AG09319 (cell line): ENCODE results near the gene DNAJC4.
A peak's percentile ranks its signal among the peaks of the same experiment; 100 is the strongest.

Experiments
- DNase-seq: peaks from one replicate; pipeline ENCODE4 v3.0.0-alpha.2; 2010; ENCODE audit warnings: low read depth; ENCODE audit errors: extremely low read depth
- TF ChIP-seq, protein P1 (sequence below): IDR thresholded peaks from 2 replicates; pipeline ENCODE4 v1.5.1; 2011; ENCODE audit warnings: low read depth, mild to moderate bottlenecking, inconsistent platforms, low read length, moderate library complexity

The DNAJC4 gene

DNA sequence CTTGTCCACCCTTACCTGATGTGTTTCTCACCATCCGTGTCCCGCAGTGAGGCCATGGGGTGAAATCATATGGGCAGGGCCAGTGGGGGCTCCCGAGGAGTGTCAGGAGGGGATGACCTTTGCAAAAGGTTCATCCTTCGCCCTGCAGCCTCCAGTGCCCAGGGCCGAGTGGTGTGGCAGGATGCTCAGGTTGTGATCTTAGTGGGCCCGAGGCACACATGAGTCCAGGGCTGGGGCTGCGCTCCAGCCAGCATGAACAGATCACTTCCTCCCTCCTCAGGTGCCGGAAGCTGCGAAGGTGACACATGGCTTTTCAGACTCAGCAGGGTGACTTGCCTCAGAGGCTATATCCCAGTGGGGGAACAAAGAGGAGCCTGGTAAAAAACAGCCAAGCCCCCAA is 7.7 kb downstream of the DNAJC4 start:
- TF ChIP-seq, protein P1, sequence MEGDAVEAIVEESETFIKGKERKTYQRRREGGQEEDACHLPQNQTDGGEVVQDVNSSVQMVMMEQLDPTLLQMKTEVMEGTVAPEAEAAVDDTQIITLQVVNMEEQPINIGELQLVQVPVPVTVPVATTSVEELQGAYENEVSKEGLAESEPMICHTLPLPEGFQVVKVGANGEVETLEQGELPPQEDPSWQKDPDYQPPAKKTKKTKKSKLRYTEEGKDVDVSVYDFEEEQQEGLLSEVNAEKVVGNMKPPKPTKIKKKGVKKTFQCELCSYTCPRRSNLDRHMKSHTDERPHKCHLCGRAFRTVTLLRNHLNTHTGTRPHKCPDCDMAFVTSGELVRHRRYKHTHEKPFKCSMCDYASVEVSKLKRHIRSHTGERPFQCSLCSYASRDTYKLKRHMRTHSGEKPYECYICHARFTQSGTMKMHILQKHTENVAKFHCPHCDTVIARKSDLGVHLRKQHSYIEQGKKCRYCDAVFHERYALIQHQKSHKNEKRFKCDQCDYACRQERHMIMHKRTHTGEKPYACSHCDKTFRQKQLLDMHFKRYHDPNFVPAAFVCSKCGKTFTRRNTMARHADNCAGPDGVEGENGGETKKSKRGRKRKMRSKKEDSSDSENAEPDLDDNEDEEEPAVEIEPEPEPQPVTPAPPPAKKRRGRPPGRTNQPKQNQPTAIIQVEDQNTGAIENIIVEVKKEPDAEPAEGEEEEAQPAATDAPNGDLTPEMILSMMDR: no peak
- DNase-seq: no peak

DNA sequence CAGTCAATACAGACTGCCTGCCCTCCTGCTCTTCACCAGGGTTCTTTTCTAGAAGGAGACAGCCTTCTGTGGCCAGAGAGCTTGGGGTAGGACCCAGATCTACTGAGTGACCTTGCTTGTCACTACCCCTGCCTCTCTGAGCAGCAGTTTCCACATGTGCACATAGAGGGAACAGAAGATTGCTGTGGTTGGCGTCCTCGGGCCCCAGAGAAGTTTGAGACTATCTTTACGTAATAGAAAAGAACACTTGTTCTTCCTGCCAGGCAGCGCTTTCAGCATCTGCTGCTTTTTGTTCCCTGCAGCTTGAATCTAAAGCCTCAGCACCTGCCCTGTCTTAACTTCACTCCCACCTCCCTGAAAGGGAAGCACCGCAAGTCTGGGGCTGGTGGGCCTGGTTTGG is 8.7 kb downstream of the DNAJC4 start:
- TF ChIP-seq, protein P1: no peak

DNA sequence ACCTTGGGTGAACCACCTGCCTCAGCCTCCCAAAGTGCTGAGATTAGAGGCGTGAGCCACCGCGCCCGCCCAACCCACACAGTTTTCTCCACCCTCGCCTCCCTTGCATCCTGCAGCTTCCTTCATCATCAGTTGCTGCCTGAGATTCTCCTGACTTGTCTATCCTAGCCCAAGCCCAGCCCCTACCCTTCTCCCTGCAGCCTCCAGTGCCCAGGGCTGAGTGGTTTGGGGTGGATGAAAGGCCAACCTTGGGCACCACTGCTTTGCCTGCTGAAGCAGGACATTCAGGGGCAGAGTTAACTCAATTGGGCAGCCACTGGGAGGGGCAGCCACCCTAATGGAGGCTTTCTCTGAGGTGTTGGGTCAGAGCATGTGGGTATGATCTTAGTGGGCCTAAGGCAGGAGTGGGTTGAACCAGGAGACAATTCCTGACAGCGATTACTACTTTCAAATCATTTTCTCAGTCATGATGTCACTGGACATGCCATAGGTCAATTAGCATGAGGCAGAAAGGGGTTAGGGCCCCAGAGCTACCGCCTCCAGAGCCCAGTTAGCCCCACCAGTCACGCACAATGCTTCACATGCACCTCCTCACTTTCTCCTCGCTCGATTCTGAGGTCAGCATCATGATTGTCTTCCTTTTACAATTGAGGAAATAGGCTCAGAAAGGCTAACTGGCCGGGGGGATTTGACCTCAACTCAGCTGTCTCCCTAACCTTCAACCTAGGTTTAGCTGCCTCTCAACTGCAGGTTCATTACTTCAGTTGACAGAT is 9.5 kb downstream of the DNAJC4 start:
- TF ChIP-seq, protein P1: no peak
- no peak for DNase-seq

More for the DNA sequence above, 8.7 kb downstream of the DNAJC4 start:
- no peak for DNase-seq

DNA sequence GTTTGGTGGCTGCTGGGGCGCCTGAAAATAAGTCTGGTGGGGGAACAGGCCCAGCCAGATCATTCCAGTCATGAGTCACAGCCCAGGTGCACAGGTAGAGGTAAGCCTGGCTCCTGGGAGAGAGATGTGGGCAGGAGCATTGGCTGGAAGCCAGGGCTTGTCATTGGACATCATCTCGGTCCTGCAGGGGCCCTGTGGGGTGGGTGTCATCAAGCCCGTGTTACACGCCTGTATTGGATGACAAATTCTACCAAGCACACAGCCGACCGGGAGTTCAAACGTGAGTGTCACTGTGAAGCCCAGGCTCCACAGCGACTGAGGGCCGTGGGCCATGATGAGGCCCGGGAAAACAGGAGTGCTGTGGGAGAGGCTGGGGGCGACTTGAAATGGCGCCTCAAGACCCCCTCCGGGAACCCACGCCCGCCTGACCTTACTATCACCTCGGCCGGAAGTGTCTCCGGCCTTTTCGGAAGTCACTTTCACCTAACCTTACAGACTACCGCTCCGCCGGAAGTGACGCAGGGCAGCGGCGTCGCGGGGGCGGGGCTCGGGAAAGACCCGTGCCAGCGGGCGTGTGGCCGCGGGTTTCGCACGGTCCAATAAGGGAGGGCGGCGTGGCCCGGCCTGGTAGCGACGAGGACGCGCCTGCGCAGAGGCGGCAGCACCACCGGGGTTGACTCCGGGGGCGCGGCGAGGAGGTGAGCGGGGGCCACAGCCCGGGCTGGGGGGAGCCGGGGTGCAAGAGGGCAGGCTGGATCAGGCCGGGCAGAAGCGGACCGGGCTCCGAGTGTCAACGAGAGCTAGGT is 10.3 kb downstream of the DNAJC4 start, which contains the start of gene FKBP2:
TSS of gene FKBP2 (plus strand) at position 661 of the 806 bp plus-strand sequence. CDS start 1,293 bp downstream, outside the sequence.
- DNase-seq: peak; percentile 94
- TF ChIP-seq, protein P1: no peak

DNA sequence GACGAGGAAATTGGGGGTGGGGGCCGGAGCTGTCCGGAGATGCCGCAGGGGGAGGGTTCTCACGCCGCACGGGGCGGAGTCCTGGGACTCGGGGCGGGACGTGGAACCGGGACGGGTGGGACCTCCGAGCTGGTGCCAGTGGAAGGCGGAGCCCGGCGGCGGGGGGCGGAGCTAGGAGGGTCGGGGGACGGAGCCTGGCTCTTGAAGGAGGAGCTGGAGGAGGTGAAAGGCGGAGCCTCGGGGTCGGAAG is 10.8 kb downstream of the DNAJC4 start:
- TF ChIP-seq, protein P1: no peak
- peak; percentile 99 for DNase-seq

DNA sequence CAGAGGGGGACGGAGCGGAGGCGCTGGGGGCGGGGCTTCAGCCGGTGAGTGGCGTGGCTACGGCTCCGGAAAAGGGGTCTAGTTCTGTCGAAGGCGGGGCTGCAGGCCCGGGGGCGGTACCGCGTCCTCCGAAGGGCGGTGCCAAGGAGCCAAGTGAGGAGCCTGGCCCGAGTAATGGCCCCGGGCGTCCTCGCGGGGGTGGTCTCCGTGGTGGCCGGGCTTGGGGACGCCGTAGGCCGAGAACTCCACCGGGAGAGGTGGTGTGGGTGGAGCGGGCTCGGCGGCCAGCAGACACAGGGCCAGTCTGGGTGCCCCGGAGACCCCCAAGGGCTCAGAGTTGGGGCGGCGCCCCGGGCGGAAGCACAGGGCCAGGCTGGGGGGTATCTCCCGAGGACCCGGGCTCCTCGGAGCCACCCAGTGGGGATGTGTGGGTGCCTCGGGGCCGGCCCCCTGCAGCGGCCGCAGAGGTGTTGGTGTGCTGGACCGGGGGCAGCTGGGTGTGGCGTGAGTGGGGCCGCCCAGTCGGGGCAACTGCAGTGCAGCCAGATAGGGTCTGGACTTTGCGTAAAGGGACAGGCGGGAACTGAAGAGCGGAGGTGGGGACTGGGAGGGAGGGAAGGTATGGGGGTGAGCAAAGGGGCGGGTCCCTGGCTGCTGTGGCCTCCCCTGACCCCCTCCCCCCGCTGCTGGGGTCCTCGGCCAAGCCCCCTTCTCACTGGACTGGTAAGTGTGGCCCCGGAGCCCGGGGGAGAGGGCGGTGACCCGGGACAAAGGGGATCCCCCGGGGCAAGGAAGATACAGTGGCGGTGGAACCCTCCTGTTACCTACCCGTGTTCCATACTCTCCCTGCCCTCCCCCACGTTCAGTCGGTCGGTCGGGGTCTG is 11.4 kb downstream of the DNAJC4 start:
- DNase-seq: no peak
- TF ChIP-seq, protein P1: no peak
